ENCODE results near the gene TBC1D22A. TPM values are rescaled to one million over a fixed set of nuclear protein-coding genes. Genes with fewer than 3 reads are reported as not detected.

Gene TBC1D22A
- total RNA-seq, 4 donors from 2014 or later, result 18.8 to 25.2 (median 23.1) TPM

DNA sequence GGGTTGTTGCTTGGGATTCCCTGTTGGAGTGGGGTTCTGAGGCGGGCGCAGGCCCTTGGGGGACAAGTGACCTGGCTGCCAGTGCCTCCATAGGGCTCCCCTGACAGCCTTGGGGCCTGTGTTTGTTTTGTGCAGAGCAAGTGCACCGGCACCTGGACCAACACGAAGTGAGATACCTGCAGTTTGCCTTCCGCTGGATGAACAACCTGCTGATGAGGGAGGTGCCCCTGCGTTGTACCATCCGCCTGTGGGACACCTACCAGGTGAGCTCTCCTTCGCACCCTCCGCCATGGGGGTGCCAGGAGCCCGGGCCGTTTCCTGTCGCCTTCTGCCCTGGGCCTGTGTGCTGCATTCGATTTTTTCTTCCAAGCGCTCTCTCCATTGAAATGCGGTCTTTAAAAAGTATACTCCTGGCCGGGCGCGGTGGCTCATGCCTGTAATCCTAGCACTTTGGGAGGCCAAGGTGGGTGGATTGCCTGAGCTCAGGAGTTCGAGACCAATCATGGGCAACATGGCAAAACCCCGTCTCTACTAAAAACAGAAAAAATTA, 274.6 kb downstream of the TBC1D22A start:
- no peaks in the 10 kb centered on the region for H3K36me3 ChIP-seq
- TF ChIP-seq POLR2A (IDR thresholded peaks at IDR 0.05), result no peak
- TF ChIP-seq, protein P1, sequence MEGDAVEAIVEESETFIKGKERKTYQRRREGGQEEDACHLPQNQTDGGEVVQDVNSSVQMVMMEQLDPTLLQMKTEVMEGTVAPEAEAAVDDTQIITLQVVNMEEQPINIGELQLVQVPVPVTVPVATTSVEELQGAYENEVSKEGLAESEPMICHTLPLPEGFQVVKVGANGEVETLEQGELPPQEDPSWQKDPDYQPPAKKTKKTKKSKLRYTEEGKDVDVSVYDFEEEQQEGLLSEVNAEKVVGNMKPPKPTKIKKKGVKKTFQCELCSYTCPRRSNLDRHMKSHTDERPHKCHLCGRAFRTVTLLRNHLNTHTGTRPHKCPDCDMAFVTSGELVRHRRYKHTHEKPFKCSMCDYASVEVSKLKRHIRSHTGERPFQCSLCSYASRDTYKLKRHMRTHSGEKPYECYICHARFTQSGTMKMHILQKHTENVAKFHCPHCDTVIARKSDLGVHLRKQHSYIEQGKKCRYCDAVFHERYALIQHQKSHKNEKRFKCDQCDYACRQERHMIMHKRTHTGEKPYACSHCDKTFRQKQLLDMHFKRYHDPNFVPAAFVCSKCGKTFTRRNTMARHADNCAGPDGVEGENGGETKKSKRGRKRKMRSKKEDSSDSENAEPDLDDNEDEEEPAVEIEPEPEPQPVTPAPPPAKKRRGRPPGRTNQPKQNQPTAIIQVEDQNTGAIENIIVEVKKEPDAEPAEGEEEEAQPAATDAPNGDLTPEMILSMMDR (IDR thresholded peaks at IDR 0.05 in 4 of 5, conservative IDR thresholded peaks at IDR 0.05 in 1 of 5), result no peak
- no peaks in the 10 kb centered on the region for H3K4me1 ChIP-seq
- no peak overlapping the region for H3K27ac ChIP-seq
- DNase-seq, result no peak
- H3K4me3 ChIP-seq, result no peak overlapping the region
- ATAC-seq, result no peak
- intact Hi-C loops (cut with DNase I; ENCODE audit: low total_unique reads) (no loop called here), in situ Hi-C loops (cut with MboI; ENCODE audit: low sequenced_read_pairs in 4 of 4) (no loop called here)
- no peaks in the 10 kb centered on the region for H3K27me3 ChIP-seq
- H3K9me3 ChIP-seq, result no peaks in the 10 kb centered on the region

DNA sequence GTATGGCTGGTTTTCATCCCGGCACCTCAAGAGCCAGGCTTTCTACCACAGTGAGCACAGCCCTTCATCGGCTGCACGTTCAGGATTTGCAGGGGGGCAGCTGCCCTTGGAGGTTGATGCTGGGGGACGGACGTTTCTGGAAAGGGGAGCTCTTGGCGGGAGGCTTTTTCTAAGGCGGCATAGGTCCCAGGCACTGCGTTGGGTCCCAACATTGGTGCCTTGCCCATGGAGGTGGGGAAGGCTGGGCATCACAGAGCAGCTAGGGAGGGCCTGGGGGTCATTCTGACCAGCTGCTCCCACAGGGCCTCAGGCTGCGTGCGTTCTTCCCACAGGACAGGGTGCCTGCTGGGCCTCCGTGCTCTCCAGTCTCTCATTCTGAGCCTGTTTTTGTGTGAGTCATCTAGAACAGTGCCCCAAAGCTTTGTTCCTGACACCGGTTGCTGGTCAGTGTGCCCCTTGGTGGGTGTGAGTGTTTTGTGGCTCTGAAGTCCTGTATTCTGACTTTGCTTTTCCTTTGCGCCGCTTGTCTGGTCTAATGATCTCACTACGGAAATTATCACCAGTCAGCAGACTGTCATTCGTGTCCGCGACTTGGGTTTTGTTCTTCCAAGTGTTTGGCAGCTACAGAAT, 275.9 kb downstream of the TBC1D22A start:
- Histone ChIP-seq H3K4me3 (no peak overlapping the region), H3K36me3 (no peaks in the 10 kb centered on the region), H3K27me3 (no peaks in the 10 kb centered on the region), H3K9me3 (no peaks in the 10 kb centered on the region), H3K4me1 (no peaks in the 10 kb centered on the region), H3K27ac (no peak overlapping the region)
- ATAC-seq (no peak), DNase-seq (no peak)
- TF ChIP-seq, protein P1 (IDR thresholded peaks at IDR 0.05 in 4 of 5, conservative IDR thresholded peaks at IDR 0.05 in 1 of 5), result no peak
- TF ChIP-seq POLR2A (IDR thresholded peaks at IDR 0.05), result no peak
- in situ Hi-C loops (cut with MboI; ENCODE audit: low sequenced_read_pairs in 4 of 4), result no loop called here
- intact Hi-C loops (cut with DNase I; ENCODE audit: low total_unique reads), result no loop called here

DNA sequence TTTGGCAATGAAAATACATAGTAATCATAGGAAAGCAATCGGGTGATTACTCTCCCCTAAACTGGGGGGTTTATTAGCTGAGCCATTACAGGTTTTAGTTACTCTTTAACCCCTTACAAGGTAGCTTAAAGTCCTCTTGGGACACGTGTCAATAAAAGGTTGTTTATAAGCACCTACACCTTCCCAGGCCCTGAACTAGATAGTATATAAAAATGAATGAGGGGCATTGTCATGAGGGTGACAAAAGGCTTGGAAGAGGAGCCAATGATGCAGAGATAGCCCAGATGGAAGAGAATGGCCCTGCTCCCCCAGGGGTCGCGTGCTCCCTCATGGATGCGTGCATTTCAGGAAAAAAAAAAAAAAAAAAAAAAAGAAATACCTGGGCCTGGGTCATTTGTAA, 276.9 kb downstream of the TBC1D22A start:
- Histone ChIP-seq H3K4me1 (no peaks in the 10 kb centered on the region), H3K36me3 (no peaks in the 10 kb centered on the region), H3K27me3 (no peaks in the 10 kb centered on the region), H3K27ac (no peak overlapping the region), H3K9me3 (no peaks in the 10 kb centered on the region), H3K4me3 (no peak overlapping the region)
- TF ChIP-seq POLR2A (IDR thresholded peaks at IDR 0.05), result no peak
- TF ChIP-seq, protein P1 (IDR thresholded peaks at IDR 0.05 in 4 of 5, conservative IDR thresholded peaks at IDR 0.05 in 1 of 5), result no peak
- DNase-seq (no peak), ATAC-seq (no peak)
- in situ Hi-C loops (cut with MboI; ENCODE audit: low sequenced_read_pairs in 4 of 4) (no loop called here), intact Hi-C loops (cut with DNase I; ENCODE audit: low total_unique reads) (no loop called here)

DNA sequence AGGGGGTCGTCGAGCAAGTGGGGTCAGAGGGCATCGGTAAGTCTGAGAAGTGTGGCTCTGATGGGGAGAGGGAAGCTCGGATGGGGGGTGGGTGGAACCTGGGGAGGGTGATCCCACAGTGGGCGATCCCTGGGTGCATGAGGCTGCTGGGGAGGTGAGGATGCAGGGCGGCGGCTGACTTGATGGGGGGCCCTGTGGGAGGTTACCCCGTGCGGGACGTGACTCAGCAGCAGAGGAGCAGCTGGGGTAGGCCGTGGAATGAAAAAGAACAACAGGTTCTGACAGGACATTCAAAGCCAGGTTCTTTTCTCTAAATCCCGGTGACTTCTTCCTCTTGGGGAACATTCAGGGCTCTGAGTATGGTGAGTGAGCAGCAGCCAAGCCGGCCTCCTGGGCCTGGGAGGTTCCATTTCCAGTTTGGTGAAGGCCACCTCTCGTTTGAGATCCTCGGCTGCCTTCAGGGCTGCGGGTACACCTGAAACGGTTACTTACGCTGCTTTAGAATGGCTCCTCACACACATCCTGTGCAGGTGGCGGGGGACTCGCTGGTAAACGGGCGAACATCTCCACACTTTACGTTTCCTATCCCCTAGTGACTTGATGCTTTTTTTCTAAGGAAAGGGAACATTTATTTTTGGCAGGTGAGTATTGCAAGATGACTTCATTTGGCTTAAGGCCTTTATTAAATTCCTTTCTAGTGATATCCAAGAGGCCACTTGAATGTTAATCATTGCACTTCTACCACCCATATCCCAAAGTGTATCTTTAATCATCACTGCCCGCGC, 278.2 kb downstream of the TBC1D22A start:
- no peak for TF ChIP-seq POLR2A (IDR thresholded peaks at IDR 0.05)
- TF ChIP-seq, protein P1 (IDR thresholded peaks at IDR 0.05 in 4 of 5, conservative IDR thresholded peaks at IDR 0.05 in 1 of 5), result no peak
- DNase-seq, result no peak
- H3K36me3 ChIP-seq, result no peaks in the 10 kb centered on the region

More for the DNA sequence above, 278.2 kb downstream of the TBC1D22A start:
- H3K9me3 ChIP-seq, result no peaks in the 10 kb centered on the region
- intact Hi-C loops (cut with DNase I; ENCODE audit: low total_unique reads) (no loop called here), in situ Hi-C loops (cut with MboI; ENCODE audit: low sequenced_read_pairs in 4 of 4) (no loop called here)
- H3K27me3 ChIP-seq, result no peaks in the 10 kb centered on the region
- H3K4me3 ChIP-seq, result no peak overlapping the region
- H3K4me1 ChIP-seq, result no peaks in the 10 kb centered on the region
- no peak for ATAC-seq
- H3K27ac ChIP-seq, result no peak overlapping the region

Data from gastrocnemius medialis (tissue), 4 donors.